Transverse colon (tissue), 4 donors: ENCODE measurements around the gene SYT2. TPM values are rescaled to one million over a fixed set of nuclear protein-coding genes. Genes with fewer than 3 reads are reported as not detected.

Experiments used
- DNase-seq: peaks from one replicate; pipeline ENCODE4 v3.0.0-alpha.2; 2019
- H3K27ac ChIP-seq, 4 donors: fragments of 200-600 bp; sonication (generic); 2 replicates each; pipeline ENCODE4 v1.5.1; 2016 to 2018; ENCODE audit warnings: inconsistent platforms in 4 of 4
- H3K27me3 ChIP-seq: fragments of 200-600 bp; sonication (generic); 2 replicates; pipeline ENCODE4 v1.5.1; 2017; ENCODE audit warnings: inconsistent platforms
- H3K36me3 ChIP-seq, 4 donors: fragments of 200-600 bp; sonication (generic); 2 replicates each; pipeline ENCODE4 v1.5.1; 2017 to 2019; ENCODE audit warnings: inconsistent platforms in 4 of 4
- H3K4me1 ChIP-seq, 4 donors: fragments of 200-600 bp; sonication (generic); 2 replicates each; pipeline ENCODE4 v1.5.1; 2017 to 2020; ENCODE audit warnings: inconsistent platforms in 4 of 4
- H3K4me3 ChIP-seq, 4 donors: fragments of 200-600 bp; sonication (generic); 1 replicate in 1 of 4; 2 replicates in 3 of 4; pipeline versions ENCODE4 v1.5.1 to v1.6.1; 2017 to 2019; ENCODE audit warnings: inconsistent platforms in 4 of 4
- H3K9me3 ChIP-seq, 2 donors: fragments of 200-600 bp; sonication (generic); 2 replicates each; pipeline ENCODE4 v1.5.1; 2017 to 2019; ENCODE audit warnings: inconsistent platforms in 2 of 2
- CTCF ChIP-seq, 5 experiments: fragments of 200-600 bp in 3 of 5; fragments of 450-650 bp in 2 of 5; sonication (generic) in 3 of 5; IDR thresholded peaks; 1 replicate in 2 of 5; 2 replicates in 3 of 5; pipeline ENCODE4 v1.5.1; 2016 to 2017; ENCODE audit warnings: antibody characterized with exemption in 5 of 5, inconsistent platforms in 3 of 5, mild to moderate bottlenecking in 2 of 5, moderate library complexity in 1 of 5
- EP300 ChIP-seq: sonication (generic); formaldehyde crosslinking; IDR thresholded peaks from one replicate; pipeline ENCODE4 v1.6.1; 2017; ENCODE audit warnings: antibody characterized with exemption, low read depth
- POLR2A ChIP-seq: fragments of 450-650 bp; IDR thresholded peaks from one replicate; pipeline ENCODE4 v1.6.1; 2016; ENCODE audit warnings: antibody characterized with exemption, mild to moderate bottlenecking, moderate library complexity
- POLR2AphosphoS5 ChIP-seq, 3 donors: sonication (generic); formaldehyde crosslinking; IDR thresholded peaks; one replicate each; pipeline ENCODE4 v1.6.1; 2016; ENCODE audit warnings: antibody characterized with exemption in 3 of 3
- WGBS, 2 donors: methylation state at CpG; one replicate each; pipeline ENCODE4 v1.1.5; 2018; ENCODE audit warnings: low coverage in 1 of 2; 5-methylcytosine and 5-hydroxymethylcytosine counted together
- in situ Hi-C, 4 donors: fragments of 200-750 bp; cut with MboI; loops; one replicate each; pipeline versions ENCODE4 v1.15.0 to v1.15.1; 2017; ENCODE audit warnings: low sequenced_read_pairs in 3 of 4, low pct_ligation_motif_present in 1 of 4, low pct_unique_long_range_greater_than_20kb in 1 of 4
- intact Hi-C: fragments of 100-400 bp; cut with DNase I; formaldehyde crosslinking; loops from one replicate; pipeline ENCODE4 v1.15.1; 2023; ENCODE audit warnings: low total_unique reads
- total RNA-seq, 4 donors: library from RNA; depleted of rRNA; stranded (reverse); fragments of >200 nt; gene quantifications; one replicate each; pipeline ENCODE4 v1.1.0, GENCODE V29; 2016

SYT2 gene
- total RNA-seq, 4 donors from 2014 or later: 0.16 to 0.40 TPM; not detected in 2

DNA sequence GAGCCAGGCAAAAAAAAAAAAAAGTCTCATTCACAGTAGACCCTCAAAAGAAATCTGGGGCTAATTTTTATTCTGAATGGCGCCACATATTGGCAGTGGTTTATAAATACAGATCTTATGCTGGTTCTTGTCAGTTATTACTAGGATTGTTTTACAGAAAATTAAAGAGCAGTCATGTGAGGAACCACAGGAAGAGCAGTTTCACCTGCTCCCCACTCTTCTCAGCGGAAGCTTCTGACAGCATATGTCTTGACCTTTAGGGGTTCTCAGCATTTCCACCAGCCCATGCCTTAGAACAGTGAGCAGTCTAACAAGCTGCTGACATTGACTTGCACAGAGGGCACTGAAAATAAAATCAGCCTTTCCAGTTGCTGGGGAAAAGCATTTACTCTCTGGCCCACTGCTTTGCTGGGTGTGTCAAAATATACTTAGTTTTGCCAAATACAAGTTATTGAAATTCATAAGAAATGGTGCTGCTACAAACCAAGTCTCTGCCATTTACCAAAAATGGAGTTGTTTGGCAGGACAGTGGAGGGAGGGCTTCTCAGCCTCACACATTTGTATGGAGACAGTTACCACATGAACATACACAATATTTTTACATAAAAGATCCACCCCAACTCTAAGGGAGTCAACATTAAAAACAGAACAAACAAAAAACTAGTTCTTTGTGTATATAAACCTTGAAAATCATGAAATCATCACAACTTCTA lies 144.2 kb downstream of the SYT2 start:
- no peak overlapping the region for H3K4me3 ChIP-seq
- 73% methylated on average over 2 of the region's 2 CpGs; no CpG with 5 or more reads in 1 of the 2 donors for WGBS, 2 donors
- H3K4me1 ChIP-seq: peaks cover 16 to 63% (median 24%) of the 10 kb centered on the region in 4 donors
- intact Hi-C loops (no loop called here), in situ Hi-C loops (no loop called here)
- peak overlapping the region; percentile 25 to 88 (median 71) for H3K27ac ChIP-seq
- no peaks in the 10 kb centered on the region for H3K9me3 ChIP-seq
- peaks cover 0 to 24% (median 4%) of the 10 kb centered on the region in 4 donors for H3K36me3 ChIP-seq
- no peaks in the 10 kb centered on the region for H3K27me3 ChIP-seq
- DNase-seq: no peak
- TF ChIP-seq POLR2AphosphoS5 (IDR thresholded peaks at IDR 0.05): no peak
- TF ChIP-seq POLR2A: no peak
- no peak for TF ChIP-seq EP300
- no peak for TF ChIP-seq CTCF (IDR thresholded peaks at IDR 0.05)

- Histone ChIP-seq H3K27ac (peak overlapping the region; percentile 25 to 88 (median 71)), H3K4me3 (no peak overlapping the region), H3K4me1 (peaks cover 16 to 72% (median 26%) of the 10 kb centered on the region in 4 donors), H3K27me3 (no peaks in the 10 kb centered on the region), H3K9me3 (no peaks in the 10 kb centered on the region), H3K36me3 (peaks cover 0 to 24% (median 4%) of the 10 kb centered on the region in 4 donors)
- DNase-seq: no peak
- TF ChIP-seq POLR2A (no peak), POLR2AphosphoS5 (IDR thresholded peaks at IDR 0.05) (no peak), CTCF (IDR thresholded peaks at IDR 0.05) (no peak), EP300 (no peak)
- 63 to 76% methylated on average over 1 to 2 of the region's 2 CpGs for WGBS, 2 donors
- in situ Hi-C loops (no loop called here), intact Hi-C loops (no loop called here)
Measured at GRCh38 chr1:202564958-202565495, 145.2 kb downstream of the SYT2 start.

- no peak overlapping the region for H3K4me3 ChIP-seq
- 67 to 78% methylated on average over 1 of the region's 1 CpG for WGBS, 2 donors
- peak overlapping the region; percentile 25 to 88 (median 71) for H3K27ac ChIP-seq
- DNase-seq: no peak
- no peaks in the 10 kb centered on the region for H3K9me3 ChIP-seq
- peaks cover 0 to 24% (median 4%) of the 10 kb centered on the region in 4 donors for H3K36me3 ChIP-seq
- H3K4me1 ChIP-seq: peaks cover 16 to 72% (median 27%) of the 10 kb centered on the region in 4 donors
- intact Hi-C loops (no loop called here), in situ Hi-C loops (no loop called here)
- no peak for TF ChIP-seq EP300
- no peak for TF ChIP-seq CTCF (IDR thresholded peaks at IDR 0.05)
- TF ChIP-seq POLR2AphosphoS5 (IDR thresholded peaks at IDR 0.05): no peak
- H3K27me3 ChIP-seq: no peaks in the 10 kb centered on the region
Measured at GRCh38 chr1:202563818-202564217, 146.4 kb downstream of the SYT2 start.

GRCh38 chr1:202562444-202563060 lies 147.7 kb downstream of the SYT2 start:
- intact Hi-C loops (no loop called here), in situ Hi-C loops (no loop called here)
- Histone ChIP-seq H3K27me3 (no peaks in the 10 kb centered on the region), H3K4me1 (peaks cover 13 to 72% (median 26%) of the 10 kb centered on the region in 4 donors), H3K9me3 (no peaks in the 10 kb centered on the region), H3K36me3 (peaks cover 0 to 23% (median 4%) of the 10 kb centered on the region in 4 donors), H3K4me3 (no peak overlapping the region), H3K27ac (peak overlapping the region; percentile 36 to 88 (median 71))
- no peak for TF ChIP-seq CTCF (IDR thresholded peaks at IDR 0.05)
- TF ChIP-seq POLR2A: no peak
- TF ChIP-seq POLR2AphosphoS5 (IDR thresholded peaks at IDR 0.05): no peak
- no peak for TF ChIP-seq EP300
- 81% methylated on average over 4 to 13 of the region's 13 CpGs for WGBS, 2 donors
- no peak for DNase-seq
